CD4-positive, CD25-positive, alpha-beta regulatory T cell (primary cell): ENCODE data around the gene PVALEF. TPM values are rescaled to one million over a fixed set of nuclear protein-coding genes. Genes with fewer than 3 reads are reported as not detected.

Experiments
- ATAC-seq, 2 donors: fragments of 150-1000 bp; cut with Tn5 transposase; one replicate each; pipeline ENCODE4 v1.10.0; 2021; ENCODE audit warnings: low read depth in 2 of 2, moderate number of reproducible peaks in 2 of 2, moderate library complexity in 1 of 2
- DNase-seq, 3 donors: peaks; one replicate each; pipeline versions ENCODE4 v3.0.0 to v3.0.0-alpha.2; 2012 to 2022; ENCODE audit warnings: mixed read lengths in 1 of 3
- H3K27ac ChIP-seq: one replicate; pipeline ENCODE4 v1.7.0; 2013; ENCODE audit warnings: mild to moderate bottlenecking, low read length; ENCODE audit not compliant: insufficient read depth, poor library complexity, severe bottlenecking
- H3K27me3 ChIP-seq: one replicate; pipeline ENCODE4 v1.7.0; 2013; ENCODE audit warnings: low read length; ENCODE audit not compliant: control insufficient read depth, insufficient read depth
- H3K36me3 ChIP-seq: one replicate; pipeline ENCODE4 v1.7.0; 2013; ENCODE audit warnings: mild to moderate bottlenecking, low read length, moderate library complexity; ENCODE audit not compliant: control insufficient read depth, insufficient read depth
- H3K4me1 ChIP-seq: 2 replicates; pipeline ENCODE4 v1.7.0; 2013; ENCODE audit warnings: mild to moderate bottlenecking, low read length; ENCODE audit not compliant: insufficient read depth, control insufficient read depth, poor library complexity, severe bottlenecking
- H3K4me3 ChIP-seq: one replicate; pipeline ENCODE4 v1.7.0; 2013; ENCODE audit warnings: low read depth, mild to moderate bottlenecking, low read length, moderate library complexity
- H3K9me3 ChIP-seq, 2 experiments: 1 replicate in 1 of 2; 2 replicates in 1 of 2; pipeline ENCODE4 v1.7.0; 2013; ENCODE audit warnings: low read length in 2 of 2, mild to moderate bottlenecking in 1 of 2, moderate library complexity in 1 of 2; ENCODE audit not compliant: control insufficient read depth in 2 of 2
- H3K27ac Mint-ChIP-seq, 3 donors: one replicate each; pipeline ENCODE4 v1.8.0; 2020 to 2022; ENCODE audit warnings: mild to moderate bottlenecking in 3 of 3, mixed read lengths in 3 of 3, moderate library complexity in 2 of 3
- H3K27me3 Mint-ChIP-seq: one replicate; pipeline ENCODE4 v1.8.0; 2022; ENCODE audit warnings: mild to moderate bottlenecking, mixed read lengths
- H3K36me3 Mint-ChIP-seq: one replicate; pipeline ENCODE4 v1.8.0; 2020; ENCODE audit warnings: mixed read lengths
- H3K4me1 Mint-ChIP-seq, 4 donors: one replicate each; pipeline ENCODE4 v1.8.0; 2020 to 2022; ENCODE audit warnings: mixed read lengths in 4 of 4, mild to moderate bottlenecking in 1 of 4
- H3K4me3 Mint-ChIP-seq, 4 donors: one replicate each; pipeline ENCODE4 v1.8.0; 2020 to 2022; ENCODE audit warnings: mild to moderate bottlenecking in 4 of 4, mixed read lengths in 4 of 4, moderate library complexity in 3 of 4
- H3K9me3 Mint-ChIP-seq, 7 donors: one replicate each; pipeline ENCODE4 v1.8.0; 2020 to 2022; ENCODE audit warnings: mixed read lengths in 7 of 7, mild to moderate bottlenecking in 3 of 7, moderate library complexity in 2 of 7
- polyA plus RNA-seq, 4 donors: library from polyadenylated mRNA; unstranded; fragments of 300-500 nt; fragmentation: Illumina TruSeq; gene quantifications; one replicate each; pipeline ENCODE4 v1.2.3, GENCODE V29; 2021
- total RNA-seq: library from RNA; stranded (reverse); gene quantifications from one replicate; pipeline ENCODE4 v1.2.3, GENCODE V29; 2022

PVALEF gene
- total and polyA plus RNA-seq, 5 donors from 2014 or later, result not detected

DNA sequence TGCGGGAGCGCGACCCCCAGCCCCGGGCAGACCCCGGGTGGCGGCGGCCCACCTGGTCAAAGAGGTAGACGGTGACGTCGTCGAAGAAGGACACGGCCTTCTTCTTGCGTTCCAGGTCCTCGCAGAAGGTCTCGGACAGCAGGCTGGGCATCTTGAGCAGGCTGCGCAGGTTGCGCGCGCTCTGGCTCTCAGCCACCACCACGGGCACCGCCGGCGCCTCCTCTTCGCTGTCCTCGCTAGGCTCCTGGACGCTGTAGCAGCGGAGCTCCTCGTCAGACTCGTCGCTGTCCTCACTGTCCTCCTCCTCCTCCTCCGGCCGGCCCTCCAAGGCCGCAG, 45.2 kb upstream of the PVALEF start:
- peaks cover 0 to 2% (median 0%) of the 10 kb centered on the region in 7 donors for H3K9me3 Mint-ChIP-seq
- Histone ChIP-seq H3K27ac (no peak overlapping the region), H3K27me3 (no peaks in the 10 kb centered on the region), H3K4me3 (no peak overlapping the region), H3K36me3 (no peaks in the 10 kb centered on the region), H3K4me1 (peaks cover 15% of the 10 kb centered on the region), H3K9me3 (no peaks in the 10 kb centered on the region)
- no peaks in the 10 kb centered on the region for H3K36me3 Mint-ChIP-seq
- DNase-seq, result no peak
- H3K27ac Mint-ChIP-seq, result no peak overlapping the region
- peaks cover 0 to 4% (median 0%) of the 10 kb centered on the region in 4 donors for H3K4me1 Mint-ChIP-seq
- H3K4me3 Mint-ChIP-seq, result no peak overlapping the region
- ATAC-seq, result no peak
- no peaks in the 10 kb centered on the region for H3K27me3 Mint-ChIP-seq

DNA sequence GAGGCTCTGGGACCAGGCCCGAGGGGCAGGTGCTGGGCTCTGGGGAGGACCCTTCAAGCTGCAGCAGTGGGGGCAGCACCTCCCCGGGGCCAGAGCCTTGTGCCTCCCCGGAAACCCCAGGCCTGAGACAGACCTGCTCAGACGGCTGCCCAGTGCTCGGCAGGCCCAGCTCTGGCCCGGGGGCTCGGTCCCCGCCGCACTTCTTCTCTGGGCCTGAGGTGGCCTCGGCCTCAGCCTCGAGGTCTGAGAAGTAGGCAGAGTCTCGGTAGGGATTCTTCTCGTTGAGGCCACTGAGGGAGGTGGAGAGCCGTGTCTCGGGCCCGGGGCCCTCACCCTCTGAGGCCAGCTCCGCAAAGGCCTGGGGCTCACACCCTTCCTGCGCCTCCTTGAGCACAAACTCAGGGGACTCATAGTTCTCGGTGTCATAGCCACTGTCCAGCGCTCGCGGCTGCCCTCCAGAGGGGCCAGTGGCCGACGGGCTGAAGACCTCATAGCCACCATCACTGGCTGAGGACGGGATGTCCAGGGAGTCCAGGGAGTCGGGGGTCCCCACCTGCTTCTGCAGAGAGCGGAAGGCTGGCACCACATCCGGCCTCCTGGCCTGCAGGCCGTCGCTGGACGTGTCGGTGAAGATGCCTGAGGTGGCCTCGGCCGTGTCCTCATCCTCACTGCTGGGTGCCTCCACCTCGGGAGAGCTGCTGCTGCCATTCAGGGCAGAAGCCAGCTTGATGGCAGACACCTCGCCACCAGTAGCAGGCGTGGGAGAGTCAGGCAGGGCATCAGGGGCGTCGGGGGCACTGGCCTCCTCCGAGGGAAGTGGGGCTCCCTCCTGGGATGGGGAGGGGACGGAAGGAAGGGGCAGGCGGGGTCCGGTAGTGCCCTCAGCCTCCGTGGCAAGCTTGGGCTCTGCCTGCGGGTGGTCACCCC, 44.3 kb upstream of the PVALEF start:
- H3K9me3 ChIP-seq, result no peaks in the 10 kb centered on the region
- H3K27ac ChIP-seq, result no peak overlapping the region
- H3K36me3 ChIP-seq, result no peaks in the 10 kb centered on the region
- Mint-ChIP-seq H3K4me1 (peaks cover 0 to 4% (median 0%) of the 10 kb centered on the region in 4 donors), H3K27ac (no peak overlapping the region), H3K36me3 (no peaks in the 10 kb centered on the region), H3K27me3 (no peaks in the 10 kb centered on the region), H3K4me3 (no peak overlapping the region), H3K9me3 (peaks cover 0 to 2% (median 0%) of the 10 kb centered on the region in 7 donors)
- DNase-seq, result no peak
- ATAC-seq, result no peak
- H3K4me1 ChIP-seq, result peaks cover 15% of the 10 kb centered on the region
- no peaks in the 10 kb centered on the region for H3K27me3 ChIP-seq
- no peak overlapping the region for H3K4me3 ChIP-seq

DNA sequence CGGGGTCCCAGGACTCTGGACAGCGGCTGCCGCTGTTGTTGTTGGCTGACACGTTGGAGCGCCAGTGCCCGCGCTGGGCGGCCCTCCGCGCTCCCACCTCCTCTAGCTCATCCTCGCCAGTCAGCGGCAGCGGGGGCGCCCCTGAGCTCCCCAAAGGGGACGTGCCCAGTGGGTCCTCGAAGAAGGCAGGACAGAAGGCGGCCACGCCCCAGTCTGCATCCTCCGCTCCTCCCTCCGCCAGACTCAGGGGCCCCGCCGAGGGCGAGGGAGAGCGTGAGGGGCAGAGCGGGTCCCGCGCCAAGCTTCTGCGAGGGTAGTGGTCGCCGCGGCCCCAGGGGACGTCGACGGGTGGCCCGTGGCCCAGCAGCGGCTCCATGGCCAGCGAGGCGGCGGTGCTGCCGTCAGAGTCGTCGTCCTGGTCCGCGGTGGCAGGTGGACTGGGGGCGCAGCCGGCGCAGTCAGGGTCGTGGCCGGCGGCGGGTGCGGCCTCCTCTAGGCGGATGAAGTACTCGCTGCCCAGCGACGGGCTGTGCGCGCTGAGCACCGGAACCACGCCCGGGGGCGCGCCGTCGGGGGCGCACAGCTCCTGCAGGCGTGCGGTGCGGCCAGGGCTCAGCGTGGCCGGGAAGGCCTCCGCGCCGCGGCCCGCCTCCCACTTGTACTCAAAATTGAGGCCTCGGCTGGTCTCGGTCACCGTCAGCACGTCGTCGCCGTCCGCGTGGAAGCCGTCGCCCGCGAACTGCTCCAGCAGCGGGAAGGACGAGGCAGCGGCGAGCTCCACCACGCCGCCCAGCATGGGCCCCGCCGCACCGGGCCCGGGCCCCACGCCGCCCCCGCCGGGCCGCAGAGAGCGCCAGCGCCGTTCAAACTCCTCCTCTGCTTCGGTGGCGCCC, 43.2 kb upstream of the PVALEF start:
- Mint-ChIP-seq H3K27ac (no peak overlapping the region), H3K27me3 (no peaks in the 10 kb centered on the region), H3K4me1 (peaks cover 0 to 4% (median 0%) of the 10 kb centered on the region in 4 donors), H3K9me3 (peaks cover 0 to 2% (median 0%) of the 10 kb centered on the region in 7 donors), H3K4me3 (no peak overlapping the region), H3K36me3 (no peaks in the 10 kb centered on the region)
- no peaks in the 10 kb centered on the region for H3K9me3 ChIP-seq
- DNase-seq (no peak), ATAC-seq (no peak)
- no peak overlapping the region for H3K27ac ChIP-seq
- H3K27me3 ChIP-seq, result no peaks in the 10 kb centered on the region
- peaks cover 15% of the 10 kb centered on the region for H3K4me1 ChIP-seq
- no peak overlapping the region for H3K4me3 ChIP-seq
- no peaks in the 10 kb centered on the region for H3K36me3 ChIP-seq

GRCh38 chr17:81123052-81124048, 42.0 kb upstream of the PVALEF start:
- Histone ChIP-seq H3K27me3 (no peaks in the 10 kb centered on the region), H3K27ac (no peak overlapping the region), H3K9me3 (no peaks in the 10 kb centered on the region), H3K4me3 (no peak overlapping the region), H3K36me3 (no peaks in the 10 kb centered on the region), H3K4me1 (peaks cover 15% of the 10 kb centered on the region)
- Mint-ChIP-seq H3K4me3 (no peak overlapping the region), H3K27me3 (no peaks in the 10 kb centered on the region), H3K9me3 (peaks cover 0 to 2% (median 0%) of the 10 kb centered on the region in 7 donors), H3K36me3 (no peaks in the 10 kb centered on the region), H3K27ac (no peak overlapping the region), H3K4me1 (peaks cover 0 to 4% (median 0%) of the 10 kb centered on the region in 4 donors)
- ATAC-seq (no peak), DNase-seq (no peak)

GRCh38 chr17:81124377-81124776, 40.9 kb upstream of the PVALEF start:
- no peaks in the 10 kb centered on the region for H3K36me3 Mint-ChIP-seq
- no peak overlapping the region for H3K27ac Mint-ChIP-seq
- no peaks in the 10 kb centered on the region for H3K27me3 ChIP-seq
- H3K4me3 ChIP-seq, result no peak overlapping the region
- ATAC-seq (no peak), DNase-seq (no peak)
- no peaks in the 10 kb centered on the region for H3K4me1 Mint-ChIP-seq
- no peaks in the 10 kb centered on the region for H3K27me3 Mint-ChIP-seq
- no peaks in the 10 kb centered on the region for H3K36me3 ChIP-seq
- peaks cover 6% of the 10 kb centered on the region for H3K4me1 ChIP-seq
- H3K4me3 Mint-ChIP-seq, result no peak overlapping the region
- no peak overlapping the region for H3K27ac ChIP-seq
- H3K9me3 ChIP-seq, result no peaks in the 10 kb centered on the region
- H3K9me3 Mint-ChIP-seq, result peaks cover 0 to 1% (median 0%) of the 10 kb centered on the region in 7 donors

GRCh38 chr17:81125573-81126081, 39.7 kb upstream of the PVALEF start:
- Histone ChIP-seq H3K4me1 (no peaks in the 10 kb centered on the region), H3K27ac (no peak overlapping the region), H3K27me3 (no peaks in the 10 kb centered on the region), H3K9me3 (no peaks in the 10 kb centered on the region), H3K36me3 (no peaks in the 10 kb centered on the region), H3K4me3 (no peak overlapping the region)
- DNase-seq (no peak), ATAC-seq (no peak)
- Mint-ChIP-seq H3K27me3 (no peaks in the 10 kb centered on the region), H3K36me3 (no peaks in the 10 kb centered on the region), H3K27ac (no peak overlapping the region), H3K9me3 (peaks cover 0 to 1% (median 0%) of the 10 kb centered on the region in 7 donors), H3K4me1 (no peaks in the 10 kb centered on the region), H3K4me3 (no peak overlapping the region)
